ENCODE data around the gene OVOL3.

OVOL3 gene

GRCh38 chr19:36100476-36100875, 10.5 kb upstream of the OVOL3 start:
- DNase-seq (ENCODE audit: low read depth in 2 of 2) = no peak

- no peak for DNase-seq (ENCODE audit: low read depth in 2 of 2)
Observed at GRCh38 chr19:36101550-36102327, 9.2 kb upstream of the OVOL3 start.

GRCh38 chr19:36103040-36103626, 7.8 kb upstream of the OVOL3 start:
- DNase-seq (ENCODE audit: low read depth in 2 of 2) = no peak

DNA sequence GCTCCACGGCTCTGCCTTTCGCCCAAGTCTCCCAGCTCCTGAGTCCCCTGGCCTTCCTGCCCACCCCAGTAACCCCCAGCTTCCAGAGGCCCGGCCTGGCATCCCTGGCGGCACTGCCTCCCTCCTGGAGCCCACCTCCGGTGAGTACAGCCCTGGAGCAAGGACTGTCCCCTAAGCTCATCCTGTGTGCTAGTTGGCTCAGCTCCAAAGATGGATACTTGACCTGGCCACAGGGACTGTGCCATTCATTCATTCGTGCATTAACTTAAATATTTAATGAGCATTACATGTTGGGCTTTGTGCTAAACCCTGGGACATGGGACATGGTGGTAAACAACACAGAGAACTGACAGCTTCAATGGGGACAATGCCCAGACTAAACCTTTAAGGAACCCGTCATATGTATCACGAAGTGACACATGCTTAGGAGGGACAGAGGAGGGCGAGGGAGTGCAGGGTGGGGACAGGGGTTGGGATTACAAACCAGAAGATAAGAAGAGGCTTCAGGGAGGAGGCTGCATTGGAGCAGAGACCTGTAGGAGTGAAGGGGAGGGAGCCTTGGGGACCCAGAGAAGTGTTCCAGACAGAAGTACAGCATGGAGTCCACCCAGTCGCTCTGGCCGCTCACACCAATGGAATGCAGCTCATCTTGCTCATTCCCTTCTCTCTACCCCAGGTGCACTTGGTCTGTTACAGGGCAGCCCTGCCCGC, 6.9 kb upstream of the OVOL3 start:
- no peak for DNase-seq (ENCODE audit: low read depth in 2 of 2)

GRCh38 chr19:36106441-36106840, 4.5 kb upstream of the OVOL3 start:
- no peak for DNase-seq (ENCODE audit: low read depth in 2 of 2)

DNA sequence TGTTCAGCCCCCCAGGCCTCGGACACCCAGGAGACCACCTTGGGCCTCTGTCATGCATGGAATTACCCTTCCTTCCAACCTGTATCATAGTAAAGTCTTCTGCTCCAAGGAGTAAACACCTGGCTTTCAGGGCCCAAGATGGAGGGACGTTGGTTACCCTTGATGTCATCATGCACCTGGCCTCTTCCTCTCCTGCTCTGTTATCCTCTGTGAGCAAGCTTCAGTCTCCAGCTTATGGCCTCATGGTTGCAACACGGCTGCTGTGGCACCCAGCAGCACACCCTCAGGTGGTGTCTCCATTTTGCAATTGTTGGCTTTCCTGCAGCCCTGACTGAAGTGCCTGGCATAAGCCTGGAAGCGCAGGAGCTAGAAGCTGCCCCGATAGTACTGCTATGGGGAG, 4.0 kb upstream of the OVOL3 start:
- DNase-seq (ENCODE audit: low read depth in 2 of 2) = no peak

DNA sequence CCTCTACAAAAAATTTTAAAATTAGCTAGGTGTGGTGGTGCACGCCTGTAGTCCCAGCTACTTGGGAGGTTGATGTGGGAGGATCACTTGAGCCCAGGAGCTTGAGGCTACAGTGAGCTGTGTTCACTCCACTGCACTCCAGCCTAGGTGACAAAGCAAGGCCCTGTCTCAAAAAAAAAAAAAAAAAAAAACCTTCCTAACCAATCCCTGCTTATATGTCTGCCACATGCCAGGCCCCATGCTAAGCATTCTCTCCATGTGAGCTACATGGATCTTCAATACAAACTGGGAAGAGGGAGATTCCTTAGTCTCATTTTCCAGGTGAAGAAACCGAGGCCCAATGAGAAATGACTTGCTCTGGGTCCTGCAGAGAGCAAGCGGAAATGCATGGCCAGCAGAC, 2.3 kb upstream of the OVOL3 start:
- no peak for DNase-seq (ENCODE audit: low read depth in 2 of 2)

DNA sequence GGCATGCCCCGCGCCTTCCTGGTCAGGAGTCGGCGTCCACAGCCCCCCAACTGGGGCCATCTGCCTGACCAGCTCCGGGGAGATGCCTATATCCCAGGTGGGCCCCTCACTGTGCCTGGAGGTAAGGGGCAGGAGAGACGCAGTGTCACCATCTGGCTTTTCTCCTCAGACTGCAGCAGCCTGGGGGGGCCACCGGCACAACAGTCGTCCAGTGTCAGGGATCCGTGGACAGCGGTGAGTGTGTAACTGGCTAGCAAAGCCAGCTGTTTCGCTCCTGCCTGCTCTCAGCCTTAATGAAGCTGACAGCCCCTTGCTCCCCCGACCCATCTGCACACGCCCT, 227 bp downstream of the OVOL3 start:
- no peak for DNase-seq (ENCODE audit: low read depth in 2 of 2)

- no peak for DNase-seq (ENCODE audit: low read depth in 2 of 2)
Observed at GRCh38 chr19:36112678-36113077, 1.7 kb downstream of the OVOL3 start.

DNA sequence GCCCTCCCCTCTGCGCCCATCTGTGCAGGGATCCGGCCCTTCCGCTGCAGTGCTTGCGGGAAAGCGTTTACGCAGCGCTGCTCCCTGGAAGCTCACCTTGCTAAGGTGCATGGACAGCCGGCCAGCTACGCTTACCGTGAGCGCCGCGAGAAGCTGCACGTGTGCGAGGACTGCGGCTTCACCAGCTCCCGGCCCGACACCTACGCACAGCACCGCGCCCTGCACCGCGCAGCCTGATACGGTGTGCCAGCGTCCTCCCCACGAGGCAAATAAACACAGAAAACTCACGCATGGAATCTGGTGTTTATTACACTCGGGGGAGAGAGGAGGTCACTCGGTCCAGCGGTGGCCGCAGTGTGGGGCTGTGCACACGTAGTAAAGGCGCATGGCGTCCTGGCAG, 2.5 kb downstream of the OVOL3 start:
- no peak for DNase-seq (ENCODE audit: low read depth in 2 of 2)

- no peak for DNase-seq (ENCODE audit: low read depth in 2 of 2)
Observed at GRCh38 chr19:36113894-36114720, 3.2 kb downstream of the OVOL3 start.

GRCh38 chr19:36114721-36115452, 3.9 kb downstream of the OVOL3 start, which contains the start of gene POLR2I:
TSS of gene POLR2I (minus strand) at chr19:36114875. CDS start at chr19:36114856, 19 bp downstream.
- peak; percentile 98 for DNase-seq (ENCODE audit: low read depth in 2 of 2)

DNA sequence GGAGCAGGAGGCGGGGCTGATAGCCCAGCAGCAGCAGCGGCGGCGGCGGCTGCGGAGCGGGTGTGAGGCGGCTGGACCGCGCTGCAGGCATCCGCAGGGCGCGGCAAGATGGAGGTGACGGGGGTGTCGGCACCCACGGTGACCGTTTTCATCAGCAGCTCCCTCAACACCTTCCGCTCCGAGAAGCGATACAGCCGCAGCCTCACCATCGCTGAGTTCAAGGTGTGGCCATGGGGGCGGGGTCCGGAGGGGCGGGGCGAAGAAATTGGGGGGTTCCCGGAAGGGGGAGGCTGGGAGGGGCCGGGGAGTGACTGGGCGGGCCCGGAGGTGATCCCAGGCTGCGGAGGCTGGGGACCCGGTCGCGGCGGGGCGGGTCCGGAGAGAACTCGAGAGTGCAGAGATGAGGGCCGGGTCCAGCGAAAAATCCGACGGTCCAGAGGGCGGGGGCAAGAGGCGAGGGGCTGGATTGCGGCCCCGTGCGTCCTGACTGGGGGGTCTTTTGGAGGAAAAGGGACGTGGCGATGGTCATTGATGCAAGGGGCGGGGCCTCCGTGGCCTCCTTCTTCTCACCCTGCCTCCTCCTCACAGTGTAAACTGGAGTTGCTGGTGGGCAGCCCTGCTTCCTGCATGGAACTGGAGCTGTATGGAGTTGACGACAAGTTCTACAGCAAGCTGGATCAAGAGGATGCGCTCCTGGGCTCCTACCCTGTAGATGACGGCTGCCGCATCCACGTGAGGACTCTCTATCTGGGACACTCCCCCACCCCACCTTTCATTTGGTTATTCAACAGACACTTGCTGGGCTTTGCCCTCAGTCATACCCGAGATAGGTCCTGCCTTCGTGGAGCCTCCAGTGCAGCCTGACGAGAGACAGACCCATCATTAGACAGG, 4.8 kb downstream of the OVOL3 start, which contains the start of gene TBCB:
TBCB (plus strand) TSS at position 16 of the 891 bp plus-strand sequence; CDS start at position 109, 93 bp downstream.
- DNase-seq (ENCODE audit: low read depth in 2 of 2) = peak; percentile 90

- DNase-seq (ENCODE audit: low read depth in 2 of 2) = no peak
Observed at GRCh38 chr19:36116344-36116637, 5.3 kb downstream of the OVOL3 start.

DNA sequence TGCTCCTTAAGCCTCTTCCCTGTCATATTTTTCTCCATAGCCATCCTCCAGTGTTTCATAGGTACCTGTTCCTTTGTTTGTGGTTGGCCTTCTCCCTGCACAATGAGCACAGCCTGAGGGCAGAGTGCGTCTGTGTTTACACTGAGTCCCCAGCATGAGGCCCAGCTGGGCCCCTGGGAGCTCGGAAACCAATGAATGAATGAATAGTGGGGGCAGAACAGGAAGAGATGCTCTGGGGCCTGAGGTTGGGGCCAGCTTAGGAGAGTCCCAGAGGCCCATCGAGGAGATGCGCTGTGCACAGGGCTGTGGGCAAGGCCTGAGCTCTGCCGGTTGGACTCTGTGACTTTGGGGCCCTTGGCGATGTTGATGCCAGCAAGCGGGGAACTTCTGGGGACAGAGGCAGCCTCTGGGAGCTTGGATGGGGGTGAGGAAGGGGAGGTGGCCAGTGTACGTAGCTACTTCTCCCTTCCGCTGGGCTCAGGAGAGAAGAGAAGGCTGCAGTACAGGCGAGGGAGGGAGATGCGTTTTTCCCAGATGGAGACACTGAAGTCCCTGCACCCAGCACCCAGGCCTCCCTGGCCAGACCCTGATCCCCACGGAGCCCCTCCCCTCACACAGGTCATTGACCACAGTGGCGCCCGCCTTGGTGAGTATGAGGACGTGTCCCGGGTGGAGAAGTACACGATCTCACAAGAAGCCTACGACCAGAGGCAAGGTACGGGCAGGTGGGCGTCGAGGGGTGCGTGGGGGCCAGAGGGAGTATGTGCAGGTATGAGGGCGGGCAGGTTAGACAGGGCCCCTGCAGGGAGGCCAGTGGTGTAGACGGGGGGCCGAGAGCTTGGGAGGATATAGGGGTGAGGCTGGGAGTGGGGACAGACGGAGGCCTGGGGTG, 9.4 kb downstream of the OVOL3 start:
- no peak for DNase-seq (ENCODE audit: low read depth in 2 of 2)

- DNase-seq (ENCODE audit: low read depth in 2 of 2) = no peak
Observed at GRCh38 chr19:36120984-36121358, 10.0 kb downstream of the OVOL3 start.

DNA sequence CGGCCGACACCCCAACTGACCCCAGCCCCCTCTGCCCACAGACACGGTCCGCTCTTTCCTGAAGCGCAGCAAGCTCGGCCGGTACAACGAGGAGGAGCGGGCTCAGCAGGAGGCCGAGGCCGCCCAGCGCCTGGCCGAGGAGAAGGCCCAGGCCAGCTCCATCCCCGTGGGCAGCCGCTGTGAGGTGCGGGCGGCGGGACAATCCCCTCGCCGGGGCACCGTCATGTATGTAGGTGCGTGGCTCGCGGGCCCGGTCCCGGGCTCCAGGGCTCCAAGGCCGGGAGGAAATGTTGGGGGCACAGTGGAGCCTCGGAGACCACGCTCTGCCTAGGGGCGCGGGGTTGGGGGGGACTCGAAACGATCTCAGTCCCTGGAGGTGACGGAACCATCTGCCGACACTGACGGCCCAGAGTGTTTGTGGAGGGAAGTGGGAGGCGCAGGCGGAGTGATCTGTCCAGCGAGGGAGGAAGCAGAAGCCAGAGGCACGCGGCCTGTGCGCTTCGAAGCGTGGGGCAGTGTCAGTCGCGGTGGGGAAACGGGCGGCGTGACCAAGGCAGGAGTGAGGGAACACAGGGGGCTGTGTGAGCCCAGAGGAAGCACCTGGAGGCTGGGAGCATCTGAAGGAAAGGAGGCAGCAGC, 10.7 kb downstream of the OVOL3 start:
- no peak for DNase-seq (ENCODE audit: low read depth in 2 of 2)

DNA sequence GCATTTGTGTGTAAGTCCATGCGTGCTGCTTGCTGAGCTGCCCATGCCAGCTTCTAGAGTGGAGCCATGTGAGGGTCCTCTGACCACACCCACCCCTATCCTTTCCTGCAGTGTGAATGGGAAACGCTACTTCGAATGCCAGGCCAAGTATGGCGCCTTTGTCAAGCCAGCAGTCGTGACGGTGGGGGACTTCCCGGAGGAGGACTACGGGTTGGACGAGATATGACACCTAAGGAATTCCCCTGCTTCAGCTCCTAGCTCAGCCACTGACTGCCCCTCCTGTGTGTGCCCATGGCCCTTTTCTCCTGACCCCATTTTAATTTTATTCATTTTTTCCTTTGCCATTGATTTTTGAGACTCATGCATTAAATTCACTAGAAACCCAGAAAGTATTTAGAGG, 14.6 kb downstream of the OVOL3 start:
- no peak for DNase-seq (ENCODE audit: low read depth in 2 of 2)

DNA sequence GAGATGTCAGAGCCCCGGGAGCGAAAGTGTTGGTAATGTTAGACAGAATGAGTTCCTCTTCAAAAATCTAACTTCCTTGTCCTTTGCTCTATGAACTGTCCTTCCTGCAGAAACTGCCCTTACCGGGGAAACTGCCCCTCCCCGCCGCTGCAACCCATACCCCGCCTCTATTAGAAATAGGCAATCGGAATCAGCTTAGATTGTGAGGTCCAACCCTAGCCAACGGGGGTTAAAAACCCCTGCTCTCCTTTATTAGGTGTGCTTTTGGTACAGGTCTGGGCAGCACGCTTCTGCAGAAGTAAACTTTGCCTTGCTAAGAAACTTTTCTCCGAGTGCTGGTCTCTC, 17.4 kb downstream of the OVOL3 start:
- DNase-seq (ENCODE audit: low read depth in 2 of 2) = no peak
